ENCODE results near the gene GRB14.
A peak's percentile ranks its signal among the peaks of the same experiment; 100 is the strongest.
"Not testable (repeated sequence)": the region's sequence is repeated elsewhere in the genome, so short reads cannot be mapped to it uniquely, and the experiment has no call there.

The GRB14 gene

GRCh38 chr2:164495491-164496223 lies 125.6 kb downstream of the GRB14 start:
- peak; percentile 17 for DNase-seq (ENCODE audit: extremely low read depth, low read depth)
- TF ChIP-seq CTCF (IDR thresholded peaks at IDR 0.05; ENCODE audit: low read depth, low read length, missing control alignments): peak; percentile 47
- H3K4me3 ChIP-seq (replicated peaks; ENCODE audit: low read depth, low read length): no peak overlapping the region

GRCh38 chr2:164485541-164485940 lies 135.7 kb downstream of the GRB14 start:
- TF ChIP-seq CTCF (IDR thresholded peaks at IDR 0.05; ENCODE audit: low read depth, low read length, missing control alignments): no peak
- H3K4me3 ChIP-seq (replicated peaks; ENCODE audit: low read depth, low read length): no peak overlapping the region
- DNase-seq (ENCODE audit: extremely low read depth, low read depth): no peak

GRCh38 chr2:164479460-164479859 lies 141.8 kb downstream of the GRB14 start:
- DNase-seq (ENCODE audit: extremely low read depth, low read depth): no peak
- no peak overlapping the region for H3K4me3 ChIP-seq (replicated peaks; ENCODE audit: low read depth, low read length)
- no peak for TF ChIP-seq CTCF (IDR thresholded peaks at IDR 0.05; ENCODE audit: low read depth, low read length, missing control alignments)

GRCh38 chr2:164478205-164478604 lies 143.1 kb downstream of the GRB14 start:
- no peak for TF ChIP-seq CTCF (IDR thresholded peaks at IDR 0.05; ENCODE audit: low read depth, low read length, missing control alignments)
- DNase-seq (ENCODE audit: extremely low read depth, low read depth): no peak
- H3K4me3 ChIP-seq (replicated peaks; ENCODE audit: low read depth, low read length): no peak overlapping the region

- DNase-seq (ENCODE audit: extremely low read depth, low read depth): no peak
- TF ChIP-seq CTCF (IDR thresholded peaks at IDR 0.05; ENCODE audit: low read depth, low read length, missing control alignments): no peak
- no peak overlapping the region for H3K4me3 ChIP-seq (replicated peaks; ENCODE audit: low read depth, low read length)
These were observed 146.4 kb downstream of the GRB14 start for GRCh38 chr2:164474873-164475272.

DNA sequence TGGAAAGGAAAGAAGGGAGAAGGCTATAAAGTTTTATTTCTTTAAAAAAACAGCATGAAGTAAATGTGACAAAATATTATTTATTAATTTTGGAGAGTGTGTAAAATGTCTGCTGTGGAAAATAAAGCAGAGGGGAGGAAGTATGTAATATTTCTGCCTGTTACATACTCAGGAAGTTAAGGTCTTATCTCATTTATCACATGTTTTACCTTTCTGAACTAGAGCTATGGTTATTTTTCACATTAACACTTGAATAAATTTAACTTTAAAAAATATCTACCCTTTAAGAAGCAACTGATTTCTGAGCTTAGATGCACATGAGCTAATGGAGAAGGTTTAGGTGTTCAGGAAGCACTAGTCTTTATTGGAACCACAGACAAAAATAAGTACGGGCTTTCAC lies 148.3 kb downstream of the GRB14 start:
- no peak for TF ChIP-seq CTCF (IDR thresholded peaks at IDR 0.05; ENCODE audit: low read depth, low read length, missing control alignments)
- no peak overlapping the region for H3K4me3 ChIP-seq (replicated peaks; ENCODE audit: low read depth, low read length)
- no peak for DNase-seq (ENCODE audit: extremely low read depth, low read depth)

- not testable (repeated sequence) for DNase-seq (ENCODE audit: extremely low read depth, low read depth); H3K4me3 ChIP-seq (replicated peaks; ENCODE audit: low read depth, low read length)
These were observed 156.2 kb downstream of the GRB14 start for GRCh38 chr2:164465047-164465446.
